Amygdala (tissue), 56 donors: ENCODE measurements around the gene FAM89B.

Experiments used
- DNase-seq, 56 donors: peaks; one replicate each; lab custom pipeline; 2025; lab: John Stamatoyannopoulos, UW

The FAM89B gene

GRCh38 chr11:65571420-65571819, 918 bp upstream of the FAM89B start:
- DNase-seq: no peak

- peak in 1 of 56 donors; percentile 51 for DNase-seq
Observed at GRCh38 chr11:65571940-65572339, 398 bp upstream of the FAM89B start.

- DNase-seq: peak in 1 of 56 donors; percentile 56
Observed at GRCh38 chr11:65573391-65574079, 1.2 kb downstream of the FAM89B start.

GRCh38 chr11:65574109-65574810, 1.9 kb downstream of the FAM89B start:
- DNase-seq: peak in 50 of 56 donors; percentile 20 to 86 (median 63)

GRCh38 chr11:65574811-65575567, 2.7 kb downstream of the FAM89B start:
- DNase-seq: peak in 1 of 56 donors; percentile 31

GRCh38 chr11:65575568-65576231, 3.4 kb downstream of the FAM89B start, which contains the start of gene EHBP1L1:
Gene EHBP1L1, plus strand, starts transcription at chr11:65576053. Its CDS starts 250 bp downstream, at chr11:65576303.
- peak in 7 of 56 donors; percentile 6 to 49 (median 20) for DNase-seq

- DNase-seq: no peak
Observed at GRCh38 chr11:65576232-65576866, 4.0 kb downstream of the FAM89B start.

GRCh38 chr11:65576867-65577755, 4.8 kb downstream of the FAM89B start:
- DNase-seq: peak in 6 of 56 donors; percentile 27 to 61 (median 42)

GRCh38 chr11:65577756-65578109, 5.4 kb downstream of the FAM89B start:
- DNase-seq: peak in 6 of 56 donors; percentile 20 to 61 (median 40)

GRCh38 chr11:65578134-65578533, 5.8 kb downstream of the FAM89B start:
- DNase-seq: no peak

- DNase-seq: no peak
Observed at GRCh38 chr11:65578667-65579066, 6.3 kb downstream of the FAM89B start.

GRCh38 chr11:65579291-65579690, 7.0 kb downstream of the FAM89B start:
- DNase-seq: no peak

GRCh38 chr11:65580031-65580692, 7.8 kb downstream of the FAM89B start:
- no peak for DNase-seq

GRCh38 chr11:65580756-65581155, 8.4 kb downstream of the FAM89B start:
- no peak for DNase-seq

GRCh38 chr11:65581928-65582327, 9.6 kb downstream of the FAM89B start:
- no peak for DNase-seq

GRCh38 chr11:65583589-65583988, 11.3 kb downstream of the FAM89B start:
- DNase-seq: no peak

GRCh38 chr11:65584106-65584505, 11.8 kb downstream of the FAM89B start:
- DNase-seq: no peak

GRCh38 chr11:65584723-65585171, 12.4 kb downstream of the FAM89B start:
- DNase-seq: peak in 25 of 56 donors; percentile 8 to 72 (median 44)
